ENCODE results near the gene LRP6.

- no peak for TF ChIP-seq CTCF (IDR thresholded peaks at IDR 0.05; ENCODE audit: poor library complexity)
- no peak for TF ChIP-seq EZH2 (IDR thresholded peaks at IDR 0.05; ENCODE audit: borderline replicate concordance)
These were observed 175.8 kb downstream of the LRP6 start for GRCh38 chr12:12091071-12091470.

Measured in hepatocyte (in vitro differentiated cells).